ENCODE data around the gene GASK1B. TPM values are rescaled to one million over a fixed set of nuclear protein-coding genes. Genes with fewer than 3 reads are reported as not detected.

GASK1B gene
- total and polyA plus RNA-seq, 2 of the 13 experiments (the other 11 are each of a cell fraction or from before 2014, with no cell fraction given): 29.1 to 40.4 TPM

GRCh38 chr4:158214856-158215255 lies 42.0 kb upstream of the GASK1B start:
- in situ Hi-C loops (cut with HindIII; ENCODE audit: extremely low pct_ligation_motif_present, low pct_unique_long_range_greater_than_20kb): no loop called here
- intact Hi-C loops (cut with micrococcal nuclease; ENCODE audit: unreplicated experiment): loop anchor here (5.0 kb wide), 1 partner anchor 37 kb away; no protein-coding TSS in a partner anchor
- ATAC-seq: no peak
- Histone ChIP-seq H3K36me3 (replicated peaks in 1 of 2; ENCODE audit: control insufficient read depth in 1 of 2, insufficient read depth in 2 of 2, low read length in 2 of 2) (peaks cover 0 to 1% of the 10 kb centered on the region in 2 experiments; a peak in 2 of 5 replicates), H2AFZ (ENCODE audit: low read length) (no peak overlapping the region), H3K27ac (ENCODE audit: extremely low read length, insufficient read depth, low read length) (no peak overlapping the region), H3K4me2 (ENCODE audit: low read depth, low read length) (no peak overlapping the region), H3K9ac (ENCODE audit: insufficient read depth, low read depth, low read length) (no peak overlapping the region), H3K9me3 (ENCODE audit: low read length) (no peaks in the 10 kb centered on the region), H3K4me3 (replicated peaks in 1 of 3; ENCODE audit: insufficient read depth in 1 of 3, low read depth in 2 of 3, low read length in 3 of 3) (no peak overlapping the region), H3K27me3 (ENCODE audit: control insufficient read depth in 1 of 2, insufficient read depth in 2 of 2, low read length in 2 of 2) (no peaks in the 10 kb centered on the region), H3K4me1 (ENCODE audit: insufficient read depth, low read length) (peaks cover 15% of the 10 kb centered on the region), H4K20me1 (ENCODE audit: insufficient read depth, low read length) (no peaks in the 10 kb centered on the region), H3K79me2 (ENCODE audit: insufficient read depth, low read length) (no peaks in the 10 kb centered on the region)
- TF ChIP-seq ZBTB2 (CRISPR knock-in tag; IDR thresholded peaks at IDR 0.05; ENCODE audit: low read depth) (no peak), ELF4 (CRISPR knock-in tag; IDR thresholded peaks at IDR 0.05; ENCODE audit: borderline replicate concordance) (no peak), ZNF274 (CRISPR knock-in tag; IDR thresholded peaks at IDR 0.05) (no peak), SKI (IDR thresholded peaks at IDR 0.05; ENCODE audit: partially characterized antibody) (no peak), CHCHD3 (CRISPR knock-in tag; IDR thresholded peaks at IDR 0.05) (no peak), HINFP (CRISPR knock-in tag; IDR thresholded peaks at IDR 0.05; ENCODE audit: low read depth) (no peak), HNF4A (CRISPR knock-in tag; IDR thresholded peaks at IDR 0.05) (no peak), ZNF576 (CRISPR knock-in tag; IDR thresholded peaks at IDR 0.05) (no peak), KDM1A (CRISPR knock-in tag; IDR thresholded peaks at IDR 0.05) (no peak), ZNF234 (CRISPR knock-in tag; conservative IDR thresholded peaks at IDR 0.05) (no peak), FLYWCH1 (CRISPR knock-in tag; IDR thresholded peaks at IDR 0.05) (no peak), CAMTA2 (CRISPR knock-in tag; IDR thresholded peaks at IDR 0.05; ENCODE audit: borderline replicate concordance) (no peak), NRL (CRISPR knock-in tag; IDR thresholded peaks at IDR 0.05; ENCODE audit: borderline replicate concordance) (no peak), SYNCRIP (IDR thresholded peaks at IDR 0.05; ENCODE audit: insufficient read depth, low read depth, low read length) (no peak), ZNF101 (CRISPR knock-in tag; IDR thresholded peaks at IDR 0.05; ENCODE audit: borderline replicate concordance, low read depth) (no peak), ZNF784 (CRISPR knock-in tag; IDR thresholded peaks at IDR 0.05; ENCODE audit: borderline replicate concordance) (no peak), ZNF577 (CRISPR knock-in tag; IDR thresholded peaks at IDR 0.05; ENCODE audit: borderline replicate concordance, low read depth) (no peak), ZNF83 (CRISPR knock-in tag; IDR thresholded peaks at IDR 0.05; ENCODE audit: borderline replicate concordance) (no peak), ZBTB33 (CRISPR knock-in tag; IDR thresholded peaks at IDR 0.05) (no peak), ZNF260 (CRISPR knock-in tag; IDR thresholded peaks at IDR 0.05; ENCODE audit: borderline replicate concordance, low read depth) (no peak)
- ChIA-PET POLR2A (no interaction called here), CTCF (ENCODE audit: low intra/inter-chr PET ratio, low total read pairs) (no interaction called here)
- BruUV-seq (replicated peaks): no TSS peak
- FAIRE-seq: no peak
- DNase-seq (ENCODE audit: low spot score): no peak
- 100% methylated on average over 1 of the region's 1 CpG for WGBS (ENCODE audit: low lambda C conversion rate)
